ENCODE data around the gene TAF11. TPM values are rescaled to one million over a fixed set of nuclear protein-coding genes. Genes with fewer than 3 reads are reported as not detected.
"Not testable (repeated sequence)": the region's sequence is repeated elsewhere in the genome, so short reads cannot be mapped to it uniquely, and the experiment has no call there.

Gene TAF11
- total RNA-seq, 2 donors from 2014 or later: 24.6 to 27.4 TPM

- intact Hi-C loops (cut with DNase I): no loop called here
- Histone ChIP-seq H3K9me3 (no peaks in the 10 kb centered on the region), H3K9ac (ENCODE audit: low read depth in 2 of 2, low read length in 2 of 2) (no peak overlapping the region), H3K4me1 (no peaks in the 10 kb centered on the region), H3K27me3 (no peaks in the 10 kb centered on the region), H3K4me3 (no peak overlapping the region), H3K36me3 (no peaks in the 10 kb centered on the region), H3K27ac (no peak overlapping the region)
- DNase-seq: no peak
- no peak for TF ChIP-seq CTCF (IDR thresholded peaks at IDR 0.05)
Measured at GRCh38 chr6:34904990-34905613, 17.3 kb upstream of the TAF11 start.

- H3K27me3 ChIP-seq: no peaks in the 10 kb centered on the region
- no peak overlapping the region for H3K9ac ChIP-seq (ENCODE audit: low read depth in 2 of 2, low read length in 2 of 2)
- intact Hi-C loops (cut with DNase I): no loop called here
- no peaks in the 10 kb centered on the region for H3K9me3 ChIP-seq
- DNase-seq: no peak
- no peak for TF ChIP-seq CTCF (IDR thresholded peaks at IDR 0.05)
- no peaks in the 10 kb centered on the region for H3K4me1 ChIP-seq
- no peaks in the 10 kb centered on the region for H3K36me3 ChIP-seq
- H3K27ac ChIP-seq: no peak overlapping the region
- no peak overlapping the region for H3K4me3 ChIP-seq
Measured at GRCh38 chr6:34901930-34902329, 14.1 kb upstream of the TAF11 start.

- H3K9me3 ChIP-seq: no peaks in the 10 kb centered on the region
- no peak overlapping the region for H3K4me3 ChIP-seq
- no peaks in the 10 kb centered on the region for H3K36me3 ChIP-seq
- no peaks in the 10 kb centered on the region for H3K4me1 ChIP-seq
- no peak overlapping the region for H3K27ac ChIP-seq
- intact Hi-C loops (cut with DNase I): no loop called here
- DNase-seq: no peak
- no peaks in the 10 kb centered on the region for H3K27me3 ChIP-seq
- no peak overlapping the region for H3K9ac ChIP-seq (ENCODE audit: low read depth in 2 of 2, low read length in 2 of 2)
- no peak for TF ChIP-seq CTCF (IDR thresholded peaks at IDR 0.05)
Measured at GRCh38 chr6:34900321-34901031, 12.6 kb upstream of the TAF11 start.

- H3K27me3 ChIP-seq; H3K9me3 ChIP-seq; intact Hi-C loops (cut with DNase I); H3K36me3 ChIP-seq; H3K27ac ChIP-seq; H3K9ac ChIP-seq (ENCODE audit: low read depth in 2 of 2, low read length in 2 of 2); DNase-seq; H3K4me3 ChIP-seq; H3K4me1 ChIP-seq: not testable (repeated sequence)
Measured at GRCh38 chr6:34899748-34900147, 11.9 kb upstream of the TAF11 start.

- H3K27ac ChIP-seq: no peak overlapping the region
Measured at GRCh38 chr6:34897716-34898115, 9.9 kb upstream of the TAF11 start.

More at GRCh38 chr6:34897716-34898115, 9.9 kb upstream of the TAF11 start:
- no peak overlapping the region for H3K4me3 ChIP-seq
- intact Hi-C loops (cut with DNase I): no loop called here
- TF ChIP-seq CTCF (IDR thresholded peaks at IDR 0.05): no peak
- DNase-seq: no peak
- no peaks in the 10 kb centered on the region for H3K4me1 ChIP-seq
- no peaks in the 10 kb centered on the region for H3K9me3 ChIP-seq
- H3K9ac ChIP-seq (ENCODE audit: low read depth in 2 of 2, low read length in 2 of 2): no peak overlapping the region
- H3K27me3 ChIP-seq: no peaks in the 10 kb centered on the region
- H3K36me3 ChIP-seq: no peaks in the 10 kb centered on the region
